K562 (cell line): ENCODE measurements around the gene TP53I3. TPM values are rescaled to one million over a fixed set of nuclear protein-coding genes. Genes with fewer than 3 reads are reported as not detected.

ENCODE experiments used
- ETV1 ChIP-seq: fragments of 450-650 bp; conservative IDR thresholded peaks from 2 replicates; pipeline ENCODE4 v1.6.1; 2016; ENCODE audit warnings: missing genetic modification characterization, control low read depth, low read depth, missing compliant biosample characterization
- FOXA3 ChIP-seq, 2 experiments: fragments of 450-650 bp in 1 of 2; sonication (generic) in 1 of 2; formaldehyde crosslinking; IDR thresholded peaks in 1 of 2; conservative IDR thresholded peaks in 1 of 2; 2 replicates each; pipeline versions ENCODE4 v1.4.0 to v1.8.0; 2020 to 2022; ENCODE audit warnings: mild to moderate bottlenecking in 2 of 2, missing genetic modification reagents in 1 of 2
- FOXK1 ChIP-seq: sonication (generic); formaldehyde crosslinking; IDR thresholded peaks from 2 replicates; pipeline ENCODE4 v1.8.0; 2022; ENCODE audit warnings: missing genetic modification reagents, mild to moderate bottlenecking, borderline replicate concordance
- GATAD2B ChIP-seq: fragments of 450-650 bp; IDR thresholded peaks from 2 replicates; pipeline ENCODE4 v1.6.1; 2017; ENCODE audit warnings: mild to moderate bottlenecking, borderline replicate concordance
- HDAC2 ChIP-seq: fragments of 450-650 bp; IDR thresholded peaks from 2 replicates; pipeline ENCODE4 v1.6.1; 2016; ENCODE audit warnings: mild to moderate bottlenecking
- JUNB ChIP-seq: fragments of 450-650 bp; formaldehyde crosslinking; conservative IDR thresholded peaks from 2 replicates; pipeline ENCODE4 v1.4.0; 2020; ENCODE audit warnings: mild to moderate bottlenecking
- MAFG ChIP-seq: fragments of 450-650 bp; conservative IDR thresholded peaks from 2 replicates; pipeline ENCODE4 v1.6.1; 2016; ENCODE audit warnings: missing genetic modification characterization, missing compliant biosample characterization
- NCOA4 ChIP-seq: fragments of 450-650 bp; IDR thresholded peaks from 2 replicates; pipeline ENCODE4 v1.6.1; 2018; ENCODE audit warnings: mild to moderate bottlenecking; ENCODE audit not compliant: partially characterized antibody
- NFIX ChIP-seq: fragments of 250-450 bp; sonication (Bioruptor Pico); IDR thresholded peaks from 2 replicates; pipeline ENCODE4 v1.4.0; 2020; ENCODE audit warnings: low read depth, mild to moderate bottlenecking, moderate library complexity
- NR2C2 ChIP-seq, 2 experiments: fragments of 200-800 bp in 1 of 2; sonication (Bioruptor generic) in 1 of 2; sonication (generic) in 1 of 2; formaldehyde crosslinking in 1 of 2; IDR thresholded peaks; 2 replicates each; pipeline versions ENCODE4 v1.6.1 to v1.8.0; 2016 to 2022; ENCODE audit warnings: mild to moderate bottlenecking in 1 of 2, missing compliant biosample characterization in 1 of 2, missing genetic modification characterization in 1 of 2, missing genetic modification reagents in 1 of 2
- POU5F1 ChIP-seq: fragments of 150-350 bp; IDR thresholded peaks from 2 replicates; pipeline ENCODE4 v1.6.1; 2014; ENCODE audit warnings: borderline replicate concordance, low read length, low read depth, mild to moderate bottlenecking; ENCODE audit not compliant: partially characterized antibody
- RBM34 ChIP-seq: fragments of 200-400 bp; formaldehyde crosslinking; IDR thresholded peaks from 2 replicates; pipeline ENCODE4 v1.6.1; 2018; ENCODE audit warnings: low read length, borderline replicate concordance; ENCODE audit not compliant: insufficient read depth
- RUNX1 ChIP-seq: sonication (generic); IDR thresholded peaks from 2 replicates; pipeline ENCODE4 v1.6.1; 2016; ENCODE audit warnings: antibody characterized with exemption, low read depth
- TRIM28 ChIP-seq: fragments of 450-650 bp; IDR thresholded peaks from 2 replicates; pipeline ENCODE4 v1.6.1; 2017
- ZKSCAN1 ChIP-seq: fragments of 150-350 bp; IDR thresholded peaks from 2 replicates; pipeline ENCODE4 v1.6.1; 2016; ENCODE audit warnings: low read depth, low read length
- ZNF224 ChIP-seq: sonication (generic); formaldehyde crosslinking; IDR thresholded peaks from 2 replicates; pipeline ENCODE4 v1.8.0; 2022; ENCODE audit warnings: mild to moderate bottlenecking, missing genetic modification reagents
- ZNF384 ChIP-seq: IDR thresholded peaks from 2 replicates; pipeline ENCODE4 v1.6.1; 2012; ENCODE audit warnings: low read depth, low read length, improper control_type of control experiment
- ZNF407 ChIP-seq: fragments of 450-650 bp; IDR thresholded peaks from 2 replicates; pipeline ENCODE4 v1.6.1; 2016; ENCODE audit warnings: low read depth
- ZNF583 ChIP-seq: fragments of 250-450 bp; sonication (Bioruptor Pico); IDR thresholded peaks from 2 replicates; pipeline ENCODE4 v1.4.0; 2020
- ZSCAN32 ChIP-seq: fragments of 450-650 bp; formaldehyde crosslinking; IDR thresholded peaks from 2 replicates; pipeline ENCODE4 v1.4.0; 2020; ENCODE audit warnings: mild to moderate bottlenecking, moderate library complexity
- polyA plus RNA-seq, 8 experiments: library from polyadenylated mRNA; depleted of rRNA in 4 of 8; stranded (reverse) in 5 of 8; unstranded in 3 of 8; fragments of >200 nt; fragmentation: Nextera tagmentation in 2 of 8; fragmentation: Illumina TruSeq in 1 of 8; extraction: Ambion mirVana in 2 of 8; extraction: Trizol in 1 of 8; gene quantifications; 2 replicates each; pipeline versions ENCODE4 v1.2.1 to v1.2.3, GENCODE V29; 2011 to 2014; ENCODE audit warnings: inconsistent platforms in 1 of 8, missing spikeins in 1 of 8
- total RNA-seq, 7 experiments: library from RNA; depleted of rRNA in 6 of 7; stranded (reverse); fragments of >200 nt in 6 of 7; fragmentation: Illumina TruSeq in 2 of 7; extraction: Trizol in 2 of 7; gene quantifications; 2 replicates each; pipeline versions ENCODE4 v1.2.1 to v1.2.3, GENCODE V29; 2011 to 2021; ENCODE audit warnings: low replicate concordance in 1 of 7

Gene TP53I3
- total and polyA plus RNA-seq, 9 of the 15 experiments (the other 6 are each of a cell fraction or from before 2014, with no cell fraction given): 0.65 to 9.5 (median 5.6) TPM

- peak; percentile 62; the same call in 1 of the 2 replicates for TF ChIP-seq ETV1 (tag)
- 0 out of 2 replicates have a peak, but pooled peaks have one; percentile 84 for TF ChIP-seq HDAC2
- TF ChIP-seq RBM34: no peak
- no peak for TF ChIP-seq ZNF407
- no peak for TF ChIP-seq TRIM28
- no peak for TF ChIP-seq NR2C2 (CRISPR knock-in tag; IDR thresholded peaks at IDR 0.05)
- TF ChIP-seq NR2C2 (tag; IDR thresholded peaks at IDR 0.05): no peak
- TF ChIP-seq ZKSCAN1: no peak
- TF ChIP-seq FOXK1: no peak
- TF ChIP-seq FOXA3 (CRISPR knock-in tag; conservative IDR thresholded peaks at IDR 0.05 in 1 of 2, IDR thresholded peaks at IDR 0.05 in 1 of 2): no peak
- TF ChIP-seq POU5F1: no peak
- no peak for TF ChIP-seq ZNF224 (CRISPR knock-in tag)
- TF ChIP-seq ZNF583: no peak
- no peak for TF ChIP-seq GATAD2B
- TF ChIP-seq NCOA4: no peak
- TF ChIP-seq MAFG (tag): no peak
- no peak for TF ChIP-seq NFIX (CRISPR knock-in tag)
- TF ChIP-seq JUNB (CRISPR knock-in tag): no peak
- no peak for TF ChIP-seq RUNX1
- TF ChIP-seq ZSCAN32: no peak
- no peak for TF ChIP-seq ZNF384
Measured at GRCh38 chr2:24046930-24047702, 37.5 kb downstream of the TP53I3 start, which contains the start of gene WDCP (continued).
